GM18858 (cell line): ENCODE results near the gene TPPP2.

Experiments used
- ATAC-seq: cut with Tn5 transposase; IDR thresholded peaks from one replicate; pipeline ENCODE4 v1.9.1; 2021; ENCODE audit not compliant: unreplicated experiment

Gene TPPP2

DNA sequence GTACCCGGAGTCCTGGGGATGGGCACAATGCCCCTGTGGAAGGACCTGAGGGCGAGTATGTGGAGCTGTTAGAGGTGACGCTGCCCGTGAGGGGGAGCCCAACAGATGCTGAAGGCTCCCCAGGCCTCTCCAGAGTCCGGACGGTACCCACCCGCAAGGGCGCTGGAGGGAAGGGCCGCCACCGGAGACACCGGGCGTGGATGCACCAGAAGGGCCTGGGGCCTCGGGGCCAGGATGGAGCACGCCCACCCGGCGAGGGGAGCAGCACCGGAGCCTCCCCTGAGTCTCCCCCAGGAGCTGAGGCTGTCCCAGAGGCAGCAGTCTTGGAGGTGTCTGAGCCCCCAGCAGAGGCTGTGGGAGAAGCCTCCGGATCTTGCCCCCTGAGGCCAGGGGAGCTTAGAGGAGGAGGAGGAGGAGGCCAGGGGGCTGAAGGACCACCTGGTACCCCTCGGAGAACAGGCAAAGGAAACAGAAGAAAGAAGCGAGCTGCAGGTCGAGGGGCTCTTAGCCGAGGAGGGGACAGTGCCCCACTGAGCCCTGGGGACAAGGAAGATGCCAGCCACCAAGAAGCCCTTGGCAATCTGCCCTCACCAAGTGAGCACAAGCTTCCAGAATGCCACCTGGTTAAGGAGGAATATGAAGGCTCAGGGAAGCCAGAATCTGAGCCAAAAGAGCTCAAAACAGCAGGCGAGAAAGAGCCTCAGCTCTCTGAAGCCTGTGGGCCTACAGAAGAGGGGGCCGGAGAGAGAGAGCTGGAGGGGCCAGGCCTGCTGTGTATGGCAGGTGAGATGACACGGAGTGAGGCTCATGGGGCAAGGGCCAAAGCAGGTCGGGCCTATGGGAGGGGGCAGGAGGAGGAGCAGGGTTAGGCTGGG, 44.6 kb downstream of the TPPP2 start:
- no peak for ATAC-seq

DNA sequence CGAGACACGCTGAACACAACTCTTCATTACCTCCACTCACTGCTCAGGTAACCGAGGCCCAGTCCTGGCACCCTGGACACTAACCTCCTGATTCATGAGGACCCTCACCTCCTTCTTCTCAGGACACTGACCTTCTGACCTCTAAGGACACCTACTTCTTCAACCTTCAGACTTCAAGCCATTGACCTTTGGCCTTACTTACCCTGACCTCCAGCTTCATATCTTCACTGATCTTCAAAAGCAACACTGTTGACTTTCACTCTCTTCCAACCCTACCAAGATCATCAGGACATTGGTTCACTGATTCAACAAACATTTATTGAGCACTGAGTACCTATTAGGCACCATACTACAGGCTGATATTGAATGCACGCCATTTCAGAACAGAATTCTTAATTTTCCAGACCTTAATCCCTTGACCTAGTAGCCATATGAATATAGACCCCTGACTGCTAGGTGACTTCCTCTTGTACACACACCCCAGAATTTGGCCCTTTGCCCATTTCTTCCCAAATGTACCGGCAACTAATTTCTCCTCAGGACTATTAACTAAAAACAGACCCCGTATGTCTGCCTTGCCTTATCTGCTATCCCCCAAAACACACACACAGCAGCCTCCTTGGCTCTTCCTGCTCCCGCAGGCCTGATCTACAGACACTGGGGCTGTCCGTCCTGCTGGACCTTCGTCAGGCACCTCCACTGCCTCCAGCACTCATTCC, 45.9 kb downstream of the TPPP2 start:
- no peak for ATAC-seq

DNA sequence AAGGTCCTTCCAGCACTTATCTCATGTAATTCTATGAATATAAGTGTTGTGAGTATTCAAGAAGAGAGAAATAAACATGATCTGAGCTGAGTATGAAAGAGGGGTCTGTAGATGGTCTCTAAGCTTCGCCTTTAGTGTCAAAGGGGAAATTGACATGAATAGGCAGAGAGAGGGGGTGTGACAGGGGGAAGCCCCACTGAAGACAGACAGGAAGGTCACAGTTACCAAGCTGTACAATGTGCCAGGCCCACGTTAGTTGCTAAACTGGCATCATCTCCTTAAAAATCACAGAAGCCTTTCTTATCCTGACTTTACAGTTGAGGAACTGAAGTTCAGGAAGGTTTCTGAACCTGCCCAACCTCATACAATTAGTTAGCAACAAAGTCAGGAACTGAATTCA, 47.7 kb downstream of the TPPP2 start:
- no peak for ATAC-seq

DNA sequence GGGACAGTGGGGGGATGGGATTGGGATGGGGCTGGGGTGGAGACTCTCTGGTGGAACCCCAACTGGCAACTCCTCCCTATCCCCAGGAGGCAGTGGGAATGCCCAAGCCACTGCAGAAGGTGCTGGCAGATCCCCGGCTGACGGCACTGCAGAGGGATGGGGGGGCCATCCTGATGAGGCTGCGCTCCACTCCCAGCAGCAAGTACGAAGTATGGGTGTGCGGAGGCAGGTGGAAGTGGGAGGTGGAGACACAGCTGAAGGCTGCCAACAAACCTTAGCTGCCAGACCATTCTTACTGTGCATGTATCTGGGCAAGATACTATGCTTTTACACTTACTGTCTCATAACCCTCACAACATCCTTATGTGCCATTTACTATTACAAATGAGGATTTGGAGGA, 48.3 kb downstream of the TPPP2 start:
- no peak for ATAC-seq

DNA sequence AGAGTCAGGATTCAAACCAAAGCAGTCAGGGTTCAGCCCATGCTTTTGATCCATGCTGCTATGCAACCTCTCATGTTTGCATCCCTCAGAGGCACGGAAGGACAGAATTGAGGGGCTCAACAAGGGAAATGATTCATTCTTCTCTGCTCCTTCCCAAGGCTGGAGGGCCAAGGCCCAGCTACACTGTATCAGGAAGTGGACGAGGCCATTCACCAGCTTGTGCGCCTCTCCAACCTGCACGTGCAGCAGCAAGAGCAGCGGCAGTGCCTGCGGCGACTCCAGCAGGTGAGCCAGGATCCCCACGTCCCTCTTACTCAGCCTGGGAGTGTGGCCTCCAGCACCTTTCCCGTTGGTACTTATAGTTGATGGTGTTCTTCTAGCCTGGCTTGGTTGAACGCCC, 48.7 kb downstream of the TPPP2 start:
- no peak for ATAC-seq

DNA sequence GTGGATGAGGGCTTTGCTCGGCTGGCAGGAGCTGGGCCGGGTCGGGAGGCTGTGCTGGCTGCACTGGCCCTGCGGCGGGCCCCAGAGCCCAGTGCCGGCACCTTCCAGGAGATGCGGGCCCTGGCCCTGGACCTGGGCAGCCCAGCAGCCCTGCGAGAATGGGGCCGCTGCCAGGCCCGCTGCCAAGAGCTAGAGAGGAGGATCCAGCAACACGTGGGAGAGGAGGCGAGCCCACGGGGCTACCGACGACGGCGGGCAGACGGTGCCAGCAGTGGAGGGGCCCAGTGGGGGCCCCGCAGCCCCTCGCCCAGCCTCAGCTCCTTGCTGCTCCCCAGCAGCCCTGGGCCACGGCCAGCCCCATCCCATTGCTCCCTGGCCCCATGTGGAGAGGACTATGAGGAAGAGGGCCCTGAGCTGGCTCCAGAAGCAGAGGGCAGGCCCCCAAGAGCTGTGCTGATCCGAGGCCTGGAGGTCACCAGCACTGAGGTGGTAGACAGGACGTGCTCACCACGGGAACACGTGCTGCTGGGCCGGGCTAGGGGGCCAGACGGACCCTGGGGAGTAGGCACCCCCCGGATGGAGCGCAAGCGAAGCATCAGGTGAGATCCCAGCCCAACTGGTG, 51.6 kb downstream of the TPPP2 start:
- no peak for ATAC-seq
